Small intestine (tissue), 7 donors: ENCODE measurements around the gene TTC19. TPM values are rescaled to one million over a fixed set of nuclear protein-coding genes. Genes with fewer than 3 reads are reported as not detected.

Experiments
- DNase-seq, 2 donors: peaks; one replicate each; pipeline versions ENCODE4 v3.0.0 to v3.0.0-alpha.2; 2013
- FAIRE-seq: peaks from 2 replicates; lab custom pipeline; 2012; peaks lifted over from hg19 to GRCh38; lab: Jason Lieb, UNC
- H3K27ac ChIP-seq, 3 donors: one replicate each; pipeline ENCODE4 v1.5.1; 2013; ENCODE audit warnings: low read length in 2 of 3, mild to moderate bottlenecking in 2 of 3, control low read depth in 1 of 3, inconsistent platforms in 1 of 3, low read depth in 1 of 3, moderate library complexity in 1 of 3
- H3K27me3 ChIP-seq, 3 donors: one replicate each; pipeline ENCODE4 v1.6.1; 2013; ENCODE audit warnings: low read length in 3 of 3, inconsistent platforms in 1 of 3; ENCODE audit not compliant: control insufficient read depth in 3 of 3, insufficient read depth in 3 of 3
- H3K36me3 ChIP-seq, 3 donors: one replicate each; pipeline ENCODE4 v1.6.1; 2013; ENCODE audit warnings: low read length in 3 of 3, inconsistent platforms in 1 of 3, low read depth in 1 of 3, mild to moderate bottlenecking in 1 of 3, moderate library complexity in 1 of 3; ENCODE audit not compliant: control insufficient read depth in 3 of 3, insufficient read depth in 2 of 3
- H3K4me1 ChIP-seq, 3 donors: one replicate each; pipeline ENCODE4 v1.6.1; 2013; ENCODE audit warnings: low read length in 2 of 3, inconsistent platforms in 1 of 3, low read depth in 1 of 3, mild to moderate bottlenecking in 1 of 3, moderate library complexity in 1 of 3; ENCODE audit not compliant: control insufficient read depth in 3 of 3, insufficient read depth in 2 of 3
- H3K4me3 ChIP-seq, 3 donors: one replicate each; pipeline ENCODE4 v1.5.1; 2013; ENCODE audit warnings: low read length in 3 of 3, control low read depth in 1 of 3, inconsistent platforms in 1 of 3, low read depth in 1 of 3, mild to moderate bottlenecking in 1 of 3, moderate library complexity in 1 of 3
- H3K9me3 ChIP-seq, 2 donors: one replicate each; pipeline ENCODE4 v1.6.1; 2013; ENCODE audit warnings: low read depth in 1 of 2, low read length in 1 of 2; ENCODE audit not compliant: control insufficient read depth in 2 of 2, insufficient read depth in 1 of 2
- WGBS, 3 donors: extraction: QIAGEN DNeasy Blood & Tissue Kit; methylation state at CpG; one replicate each; pipeline ENCODE4 v1.1.7; 2013; 5-methylcytosine and 5-hydroxymethylcytosine counted together
- polyA plus RNA-seq, 4 donors: library from polyadenylated mRNA; stranded (reverse) in 3 of 4; unstranded in 1 of 4; fragments of 200-250 nt in 3 of 4; fragments of 120-200 nt in 1 of 4; gene quantifications; one replicate each; pipeline versions ENCODE4 v1.2.1 to v1.2.3, GENCODE V29; 2013
- donor health status: healthy with polysubstance abuse.
- donor health status: control.
- donor health status: control.
- donor health status: Bipolar disorder and iron deficiency.
- donor health status: healthy.

The TTC19 gene
- polyA plus RNA-seq, 4 donors = 28.9 to 57.1 (median 35.7) TPM

- DNase-seq (no peak), FAIRE-seq (no peak)
- Histone ChIP-seq H3K4me3 (no peak overlapping the region), H3K36me3 (peaks cover 20 to 39% (median 33%) of the 10 kb centered on the region in 3 donors), H3K27ac (no peak overlapping the region), H3K4me1 (no peaks in the 10 kb centered on the region), H3K27me3 (no peaks in the 10 kb centered on the region), H3K9me3 (no peaks in the 10 kb centered on the region)
- 83 to 91% (median 85%) methylated on average over 3 of the region's 3 CpGs for WGBS, 3 donors
Measured at GRCh38 chr17:16074423-16074822, 74.8 kb downstream of the TTC19 start.

- no peaks in the 10 kb centered on the region for H3K4me1 ChIP-seq
- 90 to 97% (median 97%) methylated on average over 5 of the region's 5 CpGs for WGBS, 3 donors
- no peak overlapping the region for H3K4me3 ChIP-seq
- DNase-seq (no peak), FAIRE-seq (peak; percentile 23)
- peaks cover 12 to 42% (median 27%) of the 10 kb centered on the region in 3 donors for H3K36me3 ChIP-seq
- no peaks in the 10 kb centered on the region for H3K9me3 ChIP-seq
- H3K27ac ChIP-seq = no peak overlapping the region
- no peaks in the 10 kb centered on the region for H3K27me3 ChIP-seq
Measured at GRCh38 chr17:16075949-16076348, 76.3 kb downstream of the TTC19 start.

Other genes starting within 250 kb of the TTC19 start
- gene ADORA2B, start 54.7 kb upstream of the TTC19 start, polyA plus RNA-seq = 1 to 10 TPM in 2 of 4 donors, not detected in 2; 3.0 to 6.0 TPM
- gene ZSWIM7, start 120 bp upstream of the TTC19 start, polyA plus RNA-seq = 10 to 100 TPM; 20.0 to 33.8 (median 26.1) TPM
- 100 to 1,000 TPM in 3 of 4 donors, 10 to 100 TPM in 1; 69.3 to 227 (median 157) TPM for gene NCOR1, start 215.7 kb downstream of the TTC19 start, polyA plus RNA-seq
- 10 to 100 TPM; 19.0 to 43.1 (median 25.9) TPM for gene PIGL, start 217.4 kb downstream of the TTC19 start, polyA plus RNA-seq